Mesothelial cell of epicardium (in vitro differentiated cells): Measurements from ENCODE around the gene FZD1. TPM values are rescaled to one million over a fixed set of nuclear protein-coding genes. Genes with fewer than 3 reads are reported as not detected.

Experiments
- DNase-seq, 2 experiments: peaks; one replicate each; pipeline ENCODE4 v3.0.0; 2021; ENCODE audit warnings: low spot score in 2 of 2; ENCODE audit not compliant: unreplicated experiment in 2 of 2
- H3K27ac Mint-ChIP-seq: 2 replicates; pipeline ENCODE4 v1.8.0; 2021; ENCODE audit warnings: mixed read lengths
- H3K27me3 Mint-ChIP-seq: 2 replicates; pipeline ENCODE4 v1.8.0; 2021; ENCODE audit warnings: low read depth, mixed read lengths
- H3K36me3 Mint-ChIP-seq: 2 replicates; pipeline ENCODE4 v1.8.0; 2021; ENCODE audit warnings: mixed read lengths
- H3K4me1 Mint-ChIP-seq: 2 replicates; pipeline ENCODE4 v1.8.0; 2021; ENCODE audit warnings: mixed read lengths
- H3K4me3 Mint-ChIP-seq: 2 replicates; pipeline ENCODE4 v1.8.0; 2021; ENCODE audit warnings: mild to moderate bottlenecking, moderate library complexity, mixed read lengths
- H3K9me3 Mint-ChIP-seq: 2 replicates; pipeline ENCODE4 v1.8.0; 2021; ENCODE audit warnings: mixed read lengths
- CTCF ChIP-seq: fragments of 200-600 bp; sonication (generic); IDR thresholded peaks from one replicate; pipeline ENCODE4 v1.5.0; 2021; ENCODE audit warnings: antibody characterized with exemption; ENCODE audit not compliant: unreplicated experiment
- total RNA-seq: library from RNA; stranded (reverse); gene quantifications from 3 replicates; pipeline ENCODE4 v1.2.1, GENCODE V29; 2021

The FZD1 gene
- total RNA-seq, 1 donor from 2014 or later: 15.3 TPM

GRCh38 chr7:91292506-91292905 is 28.3 kb downstream of the FZD1 start:
- DNase-seq: no peak
- Mint-ChIP-seq H3K27ac (no peak overlapping the region), H3K4me3 (no peak overlapping the region), H3K9me3 (peaks cover 2% of the 10 kb centered on the region), H3K36me3 (no peaks in the 10 kb centered on the region), H3K27me3 (peaks cover 28% of the 10 kb centered on the region), H3K4me1 (peaks cover 5% of the 10 kb centered on the region)
- no peak for TF ChIP-seq CTCF

- peaks cover 28% of the 10 kb centered on the region for H3K27me3 Mint-ChIP-seq
- DNase-seq: no peak
Observed at GRCh38 chr7:91293136-91293535, 28.9 kb downstream of the FZD1 start.

GRCh38 chr7:91293840-91294239 is 29.6 kb downstream of the FZD1 start:
- DNase-seq: no peak
- H3K36me3 Mint-ChIP-seq: no peaks in the 10 kb centered on the region
- TF ChIP-seq CTCF: no peak
- peaks cover 4% of the 10 kb centered on the region for H3K4me1 Mint-ChIP-seq
- H3K27me3 Mint-ChIP-seq: peaks cover 28% of the 10 kb centered on the region
- no peak overlapping the region for H3K27ac Mint-ChIP-seq
- peaks cover 4% of the 10 kb centered on the region for H3K9me3 Mint-ChIP-seq
- no peak overlapping the region for H3K4me3 Mint-ChIP-seq

More at GRCh38 chr7:91293136-91293535, 28.9 kb downstream of the FZD1 start:
- TF ChIP-seq CTCF: no peak
- peaks cover 4% of the 10 kb centered on the region for H3K4me1 Mint-ChIP-seq
- H3K36me3 Mint-ChIP-seq: no peaks in the 10 kb centered on the region
- no peak overlapping the region for H3K4me3 Mint-ChIP-seq
- H3K9me3 Mint-ChIP-seq: peaks cover 4% of the 10 kb centered on the region
- H3K27ac Mint-ChIP-seq: no peak overlapping the region

GRCh38 chr7:91294639-91295220 is 30.5 kb downstream of the FZD1 start:
- Mint-ChIP-seq H3K27me3 (peaks cover 28% of the 10 kb centered on the region), H3K4me3 (no peak overlapping the region), H3K9me3 (peaks cover 4% of the 10 kb centered on the region), H3K36me3 (no peaks in the 10 kb centered on the region), H3K27ac (no peak overlapping the region), H3K4me1 (peaks cover 4% of the 10 kb centered on the region)
- TF ChIP-seq CTCF: no peak
- no peak for DNase-seq

GRCh38 chr7:91295576-91295975 is 31.3 kb downstream of the FZD1 start:
- TF ChIP-seq CTCF: no peak
- Mint-ChIP-seq H3K27ac (no peak overlapping the region), H3K4me3 (no peak overlapping the region), H3K4me1 (peaks cover 4% of the 10 kb centered on the region), H3K36me3 (no peaks in the 10 kb centered on the region), H3K27me3 (peaks cover 28% of the 10 kb centered on the region), H3K9me3 (peaks cover 4% of the 10 kb centered on the region)
- DNase-seq: no peak

- peaks cover 4% of the 10 kb centered on the region for H3K9me3 Mint-ChIP-seq
- no peak for DNase-seq
- no peak overlapping the region for H3K27ac Mint-ChIP-seq
- peaks cover 18% of the 10 kb centered on the region for H3K27me3 Mint-ChIP-seq
- peaks cover 7% of the 10 kb centered on the region for H3K4me1 Mint-ChIP-seq
- no peaks in the 10 kb centered on the region for H3K36me3 Mint-ChIP-seq
- H3K4me3 Mint-ChIP-seq: no peak overlapping the region
- no peak for TF ChIP-seq CTCF
Observed at GRCh38 chr7:91297939-91298338, 33.7 kb downstream of the FZD1 start.
